ENCODE measurements around the gene TRIM62. TPM values are rescaled to one million over a fixed set of nuclear protein-coding genes. Genes with fewer than 3 reads are reported as not detected.
"Not testable (repeated sequence)": the region's sequence is repeated elsewhere in the genome, so short reads cannot be mapped to it uniquely, and the experiment has no call there.

TRIM62 gene
- total RNA-seq, 2 experiments from 2014 or later: 2.4 to 8.4 TPM

GRCh38 chr1:33110477-33110876, 71.4 kb downstream of the TRIM62 start:
- ChIA-PET POLR2A (no interaction called here), CTCF (ENCODE audit: unreplicated experiment) (no interaction called here)
- H3K79me2 ChIP-seq (ENCODE audit: insufficient read depth, low read depth, low read length): no peaks in the 10 kb centered on the region
- H3K36me3 ChIP-seq (ENCODE audit: insufficient read depth, low read length): no peaks in the 10 kb centered on the region
- no peaks in the 10 kb centered on the region for H4K20me1 ChIP-seq (ENCODE audit: insufficient read depth, low read length)
- TF ChIP-seq EZH2phosphoT487 (IDR thresholded peaks at IDR 0.05; ENCODE audit: borderline replicate concordance, low read depth, low read length) (no peak), CTCF (conservative IDR thresholded peaks at IDR 0.05; ENCODE audit: low read length) (no peak)
- H3K4me3 ChIP-seq (ENCODE audit: low read depth, low read length, poor library complexity, severe bottlenecking): no peak overlapping the region
- no TSS peak for BruUV-seq (replicated peaks)
- H2AFZ ChIP-seq (ENCODE audit: low read length): no peak overlapping the region
- H3K9me2 ChIP-seq (ENCODE audit: insufficient read depth, low read length): no peaks in the 10 kb centered on the region
- H3K4me1 ChIP-seq (ENCODE audit: insufficient read depth, low read length, poor library complexity, severe bottlenecking): no peaks in the 10 kb centered on the region
- no peak for DNase-seq (ENCODE audit: low spot score)
- no peak overlapping the region for H3K27ac ChIP-seq (ENCODE audit: low read depth, low read length, poor library complexity, severe bottlenecking)
- H3K4me2 ChIP-seq (ENCODE audit: low read length): no peak overlapping the region
- H3K9me3 ChIP-seq (ENCODE audit: low read length): no peaks in the 10 kb centered on the region
- intact Hi-C loops (cut with micrococcal nuclease; ENCODE audit: unreplicated experiment): loop anchor here (5.0 kb wide), 1 partner anchor 187 kb away; no protein-coding TSS in a partner anchor

GRCh38 chr1:33100119-33100415, 81.8 kb downstream of the TRIM62 start:
- H3K27ac ChIP-seq (ENCODE audit: low read depth, low read length, poor library complexity, severe bottlenecking); H2AFZ ChIP-seq (ENCODE audit: low read length); H3K4me2 ChIP-seq (ENCODE audit: low read length); BruUV-seq (replicated peaks); H3K9me3 ChIP-seq (ENCODE audit: low read length); DNase-seq (ENCODE audit: low spot score); POLR2A ChIA-PET; CTCF ChIA-PET (ENCODE audit: unreplicated experiment); H3K36me3 ChIP-seq (ENCODE audit: insufficient read depth, low read length); H3K9me2 ChIP-seq (ENCODE audit: insufficient read depth, low read length); H4K20me1 ChIP-seq (ENCODE audit: insufficient read depth, low read length); H3K4me1 ChIP-seq (ENCODE audit: insufficient read depth, low read length, poor library complexity, severe bottlenecking); H3K79me2 ChIP-seq (ENCODE audit: insufficient read depth, low read depth, low read length); intact Hi-C loops (cut with micrococcal nuclease; ENCODE audit: unreplicated experiment); H3K4me3 ChIP-seq (ENCODE audit: low read depth, low read length, poor library complexity, severe bottlenecking): not testable (repeated sequence)

- H3K27ac ChIP-seq (ENCODE audit: low read depth, low read length, poor library complexity, severe bottlenecking): no peak overlapping the region
- H3K79me2 ChIP-seq (ENCODE audit: insufficient read depth, low read depth, low read length): no peaks in the 10 kb centered on the region
- no peak overlapping the region for H3K4me3 ChIP-seq (ENCODE audit: low read depth, low read length, poor library complexity, severe bottlenecking)
- TF ChIP-seq CTCF (conservative IDR thresholded peaks at IDR 0.05; ENCODE audit: low read length) (peak; percentile 37; the same call in 1 of the 2 replicates), EZH2phosphoT487 (IDR thresholded peaks at IDR 0.05; ENCODE audit: borderline replicate concordance, low read depth, low read length) (no peak)
- no TSS peak for BruUV-seq (replicated peaks)
- H4K20me1 ChIP-seq (ENCODE audit: insufficient read depth, low read length): no peaks in the 10 kb centered on the region
- no peak overlapping the region for H3K4me2 ChIP-seq (ENCODE audit: low read length)
- H3K4me1 ChIP-seq (ENCODE audit: insufficient read depth, low read length, poor library complexity, severe bottlenecking): peaks cover 6% of the 10 kb centered on the region
- intact Hi-C loops (cut with micrococcal nuclease; ENCODE audit: unreplicated experiment): no loop called here
- no peaks in the 10 kb centered on the region for H3K36me3 ChIP-seq (ENCODE audit: insufficient read depth, low read length)
- CTCF ChIA-PET (ENCODE audit: unreplicated experiment): no interaction called here
- H3K9me2 ChIP-seq (ENCODE audit: insufficient read depth, low read length): no peaks in the 10 kb centered on the region
- POLR2A ChIA-PET: interaction anchor here (1.4 kb wide), 1 partner anchor 27 kb away, joined by 4 read pairs; no protein-coding TSS in a partner anchor
- peak; percentile 20 for DNase-seq (ENCODE audit: low spot score)
- H3K9me3 ChIP-seq (ENCODE audit: low read length): no peaks in the 10 kb centered on the region
- H2AFZ ChIP-seq (ENCODE audit: low read length): peak overlapping the region; percentile 32; the same call in 1 of the 2 replicates
Observed at GRCh38 chr1:33099290-33100118, 82.3 kb downstream of the TRIM62 start.
